HG03175 (cell line): ENCODE measurements around the gene GAB4.
"Not testable (repeated sequence)": the region's sequence is repeated elsewhere in the genome, so short reads cannot be mapped to it uniquely, and the experiment has no call there.

Source experiments
- ATAC-seq: cut with Tn5 transposase; IDR thresholded peaks from one replicate; pipeline ENCODE4 v1.9.1; 2021; ENCODE audit warnings: mild to moderate bottlenecking, moderate library complexity; ENCODE audit not compliant: unreplicated experiment

Gene GAB4

DNA sequence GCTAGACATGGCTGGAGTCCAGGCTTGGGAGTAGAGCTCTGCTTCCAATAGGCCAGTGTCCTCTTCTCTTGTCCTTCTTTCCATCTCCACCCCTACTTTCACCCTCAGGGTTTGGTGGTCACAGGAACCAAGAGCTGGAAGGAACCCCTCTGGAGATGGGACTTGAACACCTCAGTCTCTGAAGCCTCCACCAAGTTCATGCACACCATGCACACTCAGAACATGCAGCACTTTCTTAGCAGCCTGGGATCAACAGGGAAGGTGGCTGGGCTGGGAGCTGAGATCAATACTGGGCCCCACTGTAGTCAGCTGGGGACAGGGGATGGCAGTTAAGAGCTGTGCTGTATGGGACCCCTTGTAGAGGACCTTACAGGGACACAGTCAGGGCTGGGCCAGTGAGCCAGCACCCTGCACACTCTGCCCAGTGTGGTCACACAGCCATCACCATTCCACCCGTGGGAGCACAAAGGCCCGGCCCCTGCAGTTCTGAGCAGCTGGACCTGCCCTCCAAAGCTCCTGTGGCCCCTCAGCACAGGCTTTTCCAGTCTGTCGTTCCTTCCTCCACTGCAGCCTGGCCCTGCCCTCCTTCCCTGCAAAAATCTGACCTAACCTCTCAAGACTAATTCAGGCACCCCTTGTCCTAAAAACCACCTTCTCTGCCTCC is 47.7 kb downstream of the GAB4 start:
- ATAC-seq, result no peak

GRCh38 chr22:16959345-16959930 is 48.6 kb downstream of the GAB4 start:
- no peak for ATAC-seq

GRCh38 chr22:16958475-16958874 is 49.5 kb downstream of the GAB4 start:
- no peak for ATAC-seq

- no peak for ATAC-seq
Measured at GRCh38 chr22:16957781-16958180, 50.2 kb downstream of the GAB4 start.

DNA sequence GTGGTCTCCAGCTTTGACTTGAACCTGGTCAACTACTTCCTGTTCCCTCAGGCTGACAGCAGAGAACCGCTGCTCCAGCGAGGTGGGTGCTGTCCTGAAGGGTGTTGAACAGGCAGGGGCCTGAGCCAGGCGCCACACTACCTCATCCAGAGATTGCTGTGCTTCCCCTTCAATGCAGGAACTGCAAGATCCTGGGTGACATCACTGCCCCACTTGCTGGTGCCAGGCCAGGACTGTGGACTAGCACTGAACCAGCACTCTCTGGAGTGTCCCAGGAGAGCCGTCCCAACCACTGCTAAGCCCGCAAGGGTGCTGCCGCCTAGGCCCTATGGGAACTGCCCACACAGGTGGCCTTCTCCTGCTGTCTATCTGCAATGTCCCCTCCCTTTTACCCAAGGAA is 51.7 kb downstream of the GAB4 start:
- no peak for ATAC-seq

DNA sequence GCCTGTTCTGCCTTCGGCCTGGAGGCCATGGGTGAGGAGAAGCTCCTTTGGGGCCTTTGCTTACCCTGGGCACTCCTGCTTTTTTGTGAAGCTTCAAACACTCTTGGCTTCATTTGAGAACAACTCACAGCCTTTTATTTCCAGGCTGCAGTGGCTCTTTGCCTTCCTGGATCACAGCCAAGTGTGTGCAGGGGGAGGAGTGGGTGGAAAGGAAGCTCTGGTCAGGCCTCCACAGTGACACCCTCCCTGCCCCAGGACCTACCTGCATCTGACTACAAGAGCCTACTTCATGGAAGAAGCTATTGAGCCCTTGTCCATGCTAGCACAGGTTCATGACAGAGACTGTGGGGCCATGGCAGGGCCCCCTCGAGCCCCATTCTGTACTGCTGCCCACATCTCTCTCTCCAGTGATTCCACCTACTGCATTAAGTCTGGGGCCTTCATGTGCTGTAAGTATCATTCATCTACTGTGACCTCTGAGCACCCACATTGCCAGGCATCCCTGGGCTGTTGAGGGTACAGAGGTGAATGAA is 52.3 kb downstream of the GAB4 start:
- no peak for ATAC-seq

DNA sequence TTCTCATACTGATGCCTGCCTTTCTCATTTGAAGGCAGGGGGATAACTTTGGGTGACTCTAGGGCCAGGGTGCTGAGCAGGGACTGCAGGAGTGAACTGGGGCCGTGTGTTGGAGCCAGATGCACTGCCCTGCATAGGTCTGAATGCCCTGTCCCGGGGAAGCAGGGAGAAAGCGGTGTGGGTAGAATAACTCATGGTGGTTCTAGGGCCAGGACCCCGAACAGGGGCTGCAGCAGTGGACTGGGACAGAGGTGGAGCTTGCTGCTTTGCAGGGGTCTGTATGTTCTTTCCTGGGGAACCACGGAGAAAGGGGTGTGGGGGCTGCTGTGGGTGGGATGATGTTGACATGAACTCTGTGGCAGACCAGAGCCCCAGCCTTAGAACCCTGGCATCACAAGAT is 52.9 kb downstream of the GAB4 start:
- no peak for ATAC-seq

DNA sequence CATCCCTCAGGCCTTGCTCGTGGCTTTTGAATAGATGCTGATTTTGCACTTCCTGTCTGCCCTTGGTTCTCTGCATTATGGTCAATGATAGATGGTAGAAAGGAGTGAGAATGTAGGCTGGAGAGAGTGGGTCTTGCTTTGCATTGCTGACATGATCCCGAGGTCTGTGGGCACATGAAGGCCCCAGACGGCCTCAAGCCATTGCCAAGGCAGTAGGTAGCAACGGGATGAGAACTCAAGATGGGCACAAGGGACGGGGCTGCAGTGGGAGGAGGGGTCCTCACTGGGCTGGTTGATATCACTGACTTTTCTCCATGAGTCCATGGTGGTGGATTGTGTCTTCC is 54.0 kb downstream of the GAB4 start:
- ATAC-seq, result no peak

- ATAC-seq, result no peak
Measured at GRCh38 chr22:16953206-16954059, 54.6 kb downstream of the GAB4 start.

- ATAC-seq, result no peak
Measured at GRCh38 chr22:16949561-16949960, 58.5 kb downstream of the GAB4 start.

DNA sequence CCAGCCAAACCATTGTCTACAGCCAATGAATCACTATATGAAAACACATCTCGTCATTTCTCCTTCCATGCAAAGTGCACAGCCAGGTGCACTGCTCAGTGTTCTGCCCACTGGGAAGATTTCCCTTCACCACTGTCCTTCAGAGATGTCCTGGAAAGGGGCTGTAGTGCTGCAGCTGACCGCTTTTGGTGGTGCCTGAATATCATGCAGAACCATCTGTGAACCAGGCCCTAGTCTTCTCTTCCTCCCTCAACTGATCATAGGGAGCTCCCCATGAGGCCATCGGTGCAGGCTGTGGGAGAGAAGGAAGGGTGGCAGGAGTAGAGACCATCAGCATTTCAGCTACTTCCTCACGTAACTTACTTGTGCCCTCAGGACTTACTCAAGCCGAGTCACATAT is 70.2 kb downstream of the GAB4 start:
- ATAC-seq, result no peak

DNA sequence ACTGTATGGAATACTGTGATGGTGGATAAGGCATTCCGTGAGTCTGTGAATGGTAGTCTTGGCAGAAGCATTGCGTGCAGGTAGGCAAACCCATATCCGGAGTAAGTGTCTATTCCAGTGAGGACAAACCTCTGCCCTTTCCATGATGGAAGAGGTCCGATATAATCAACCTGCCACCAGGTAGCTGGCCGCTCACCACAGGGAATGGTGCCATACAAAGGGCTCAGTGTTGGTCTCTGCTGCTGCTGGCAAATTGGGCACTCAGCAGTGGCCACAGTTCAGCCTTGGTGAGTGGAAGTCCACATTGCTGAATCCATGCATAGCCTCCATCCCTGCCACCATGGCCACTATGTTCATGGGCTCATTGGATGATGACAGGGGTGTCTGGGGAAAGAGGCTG is 70.8 kb downstream of the GAB4 start:
- ATAC-seq, result not testable (repeated sequence)

DNA sequence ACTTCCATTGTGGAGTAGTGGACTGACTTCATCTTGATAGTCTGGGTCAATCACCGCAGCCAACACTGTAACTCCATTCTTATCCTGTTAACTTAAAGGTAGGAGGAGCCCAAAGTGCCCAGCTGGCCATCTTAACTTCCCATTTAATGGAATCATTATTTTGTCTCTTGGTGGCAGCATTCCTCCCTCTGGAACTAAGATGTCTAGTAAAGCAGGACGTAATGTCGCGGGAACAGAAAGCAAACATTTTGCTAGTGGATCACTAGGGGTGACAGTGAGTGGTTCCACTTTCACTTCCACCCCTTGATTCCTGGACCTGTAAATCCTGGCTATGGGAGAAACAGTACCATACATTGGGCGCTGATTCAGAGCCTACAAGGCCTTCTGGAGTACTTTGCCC is 71.4 kb downstream of the GAB4 start:
- no peak for ATAC-seq

- ATAC-seq, result no peak
Measured at GRCh38 chr22:16935209-16935608, 72.8 kb downstream of the GAB4 start.

- no peak for ATAC-seq
Measured at GRCh38 chr22:16933291-16934282, 74.4 kb downstream of the GAB4 start.

DNA sequence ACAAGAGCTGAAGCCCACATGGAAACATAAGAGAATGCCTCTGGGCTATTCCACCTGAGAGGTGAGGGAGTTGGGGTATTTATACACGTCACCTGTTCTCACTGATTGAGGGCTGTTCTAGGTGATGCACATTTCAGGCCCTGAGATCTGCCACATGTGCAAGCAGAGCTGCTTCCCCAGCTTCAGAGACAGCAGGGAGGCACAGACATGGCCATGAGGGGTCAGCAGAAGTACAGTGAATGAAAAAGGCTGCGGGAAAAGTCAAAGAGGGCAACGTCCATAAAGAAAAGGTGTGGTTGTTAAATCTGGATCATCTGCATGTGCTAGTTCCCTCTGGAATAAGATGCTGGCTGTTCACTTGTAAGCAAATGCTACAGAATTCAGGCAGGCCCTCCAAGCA is 75.4 kb downstream of the GAB4 start:
- no peak for ATAC-seq

DNA sequence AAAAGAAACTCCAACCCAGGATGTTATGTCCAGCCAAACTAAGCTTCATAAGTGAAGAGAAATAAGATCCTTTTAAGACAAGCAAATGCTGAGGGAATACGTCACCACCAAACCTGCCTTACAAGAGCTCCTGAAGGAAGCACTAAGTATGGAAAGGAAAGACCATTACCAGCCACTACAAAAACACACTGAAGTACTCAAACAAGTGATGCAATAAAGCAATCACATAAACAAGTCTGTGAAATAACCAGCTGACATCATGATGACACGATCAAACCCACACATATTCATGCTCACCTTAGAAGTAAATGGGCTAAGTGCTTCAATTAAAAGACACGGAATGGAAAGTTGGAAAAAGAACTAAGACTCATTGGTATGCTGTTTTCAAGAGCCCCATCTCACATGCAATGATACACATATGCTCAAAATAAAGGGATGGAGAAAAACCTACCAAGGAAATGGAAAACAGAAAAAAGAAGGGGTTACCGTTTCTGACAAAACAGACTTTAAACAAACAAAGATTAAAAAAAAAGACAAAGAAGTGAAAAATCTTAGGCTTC is 82.5 kb downstream of the GAB4 start:
- ATAC-seq, result no peak

- no peak for ATAC-seq
Measured at GRCh38 chr22:16922706-16923105, 85.3 kb downstream of the GAB4 start.

DNA sequence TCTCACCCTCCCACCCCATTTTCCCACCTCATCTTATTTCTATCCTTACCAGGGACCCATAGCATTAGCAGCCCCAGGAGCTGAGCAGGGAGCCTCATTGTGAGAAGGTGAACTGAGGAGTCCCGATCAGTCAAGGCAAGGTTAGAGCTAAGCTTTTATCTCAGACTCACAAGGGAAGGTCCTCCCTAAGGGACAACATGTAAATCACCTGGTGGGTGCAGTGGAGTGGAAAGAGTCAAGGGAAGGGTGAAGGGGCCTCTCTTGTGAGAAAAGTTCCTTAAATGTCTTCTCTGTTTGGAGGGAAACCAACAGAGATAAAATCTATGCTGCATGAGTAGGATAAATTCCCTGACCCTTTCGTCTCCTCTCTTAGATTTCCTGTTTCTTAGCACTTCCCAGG is 85.9 kb downstream of the GAB4 start:
- no peak for ATAC-seq
